ENCODE measurements around the gene WDFY3.

DNA sequence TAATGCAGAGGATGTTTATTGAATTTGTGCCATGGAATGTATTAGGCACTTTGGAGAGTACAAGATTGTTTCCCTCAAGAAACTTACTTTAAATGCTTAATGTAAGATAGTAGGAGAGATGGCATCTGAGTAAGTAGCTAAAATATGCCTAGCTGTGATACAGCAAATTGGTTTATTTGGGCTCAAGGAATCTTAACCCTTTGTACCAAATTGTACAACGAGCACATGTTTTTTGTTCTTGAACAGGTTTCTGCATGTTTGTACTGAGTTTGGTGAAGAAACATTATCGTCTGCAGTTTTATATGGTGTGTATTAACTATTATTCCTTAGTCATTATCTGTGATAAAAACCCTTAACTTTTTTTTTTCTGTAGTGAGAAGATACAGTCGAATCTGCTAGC lies 334.9 kb downstream of the WDFY3 start:
- no peak for TF ChIP-seq EZH2 (IDR thresholded peaks at IDR 0.05; ENCODE audit: insufficient read depth, poor library complexity, severe bottlenecking)
- no peak for TF ChIP-seq EZH2phosphoT487 (IDR thresholded peaks at IDR 0.05; ENCODE audit: insufficient read depth, low read depth)

All from GM23248 (cell line).